ENCODE results near the gene PWWP2B. TPM values are rescaled to one million over a fixed set of nuclear protein-coding genes. Genes with fewer than 3 reads are reported as not detected.

The PWWP2B gene
- total RNA-seq (ENCODE audit: unreplicated experiment) = 7.6 TPM
- long read RNA-seq, partial matches to known transcripts = 1 of 1 reads
- long read RNA-seq, other reads (novel, unspliced or antisense) = 0 of 1 reads

DNA sequence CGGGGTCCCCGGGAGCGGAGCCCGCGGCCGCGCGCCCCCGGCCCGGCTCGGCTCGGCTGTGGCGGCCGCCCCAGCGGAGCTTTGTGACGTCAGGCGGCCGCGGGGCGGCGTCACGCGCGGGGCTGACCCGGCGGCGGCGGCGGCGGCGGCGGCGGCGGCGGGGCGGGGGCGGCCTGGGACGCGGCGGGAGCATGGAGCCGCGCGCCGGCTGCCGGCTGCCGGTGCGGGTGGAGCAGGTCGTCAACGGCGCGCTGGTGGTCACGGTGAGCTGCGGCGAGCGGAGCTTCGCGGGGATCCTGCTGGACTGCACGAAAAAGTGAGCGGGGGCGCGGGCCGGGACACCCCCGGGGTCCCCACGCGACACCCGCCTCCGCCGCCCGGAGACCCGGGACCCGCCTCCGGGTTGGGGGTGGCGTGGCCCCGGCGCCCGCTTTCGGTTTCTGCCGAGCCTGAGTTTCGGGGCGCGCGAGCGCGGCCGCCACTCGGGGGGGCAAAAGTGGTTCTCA lies at the start of gene PWWP2B:
PWWP2B (plus strand) TSS at position 165 of the 506 bp plus-strand sequence; CDS start at position 192, 27 bp downstream.
- Mint-ChIP-seq H3K27ac (ENCODE audit: unreplicated experiment) (peak within 1 kb of the TSS; percentile 70), H3K4me1 (ENCODE audit: unreplicated experiment) (peaks cover 6% of the 10 kb centered on the region), H3K27me3 (ENCODE audit: unreplicated experiment) (peaks cover 10% of the 10 kb centered on the region), H3K4me3 (ENCODE audit: unreplicated experiment) (peak within 1 kb of the TSS; percentile 84), H3K36me3 (ENCODE audit: low read depth, unreplicated experiment) (peaks cover 6% of the 10 kb centered on the region), H3K9me3 (ENCODE audit: unreplicated experiment) (no peaks in the 10 kb centered on the region)
- DNase-seq (ENCODE audit: low spot score) = peak; percentile 50
- TF ChIP-seq, protein P1, sequence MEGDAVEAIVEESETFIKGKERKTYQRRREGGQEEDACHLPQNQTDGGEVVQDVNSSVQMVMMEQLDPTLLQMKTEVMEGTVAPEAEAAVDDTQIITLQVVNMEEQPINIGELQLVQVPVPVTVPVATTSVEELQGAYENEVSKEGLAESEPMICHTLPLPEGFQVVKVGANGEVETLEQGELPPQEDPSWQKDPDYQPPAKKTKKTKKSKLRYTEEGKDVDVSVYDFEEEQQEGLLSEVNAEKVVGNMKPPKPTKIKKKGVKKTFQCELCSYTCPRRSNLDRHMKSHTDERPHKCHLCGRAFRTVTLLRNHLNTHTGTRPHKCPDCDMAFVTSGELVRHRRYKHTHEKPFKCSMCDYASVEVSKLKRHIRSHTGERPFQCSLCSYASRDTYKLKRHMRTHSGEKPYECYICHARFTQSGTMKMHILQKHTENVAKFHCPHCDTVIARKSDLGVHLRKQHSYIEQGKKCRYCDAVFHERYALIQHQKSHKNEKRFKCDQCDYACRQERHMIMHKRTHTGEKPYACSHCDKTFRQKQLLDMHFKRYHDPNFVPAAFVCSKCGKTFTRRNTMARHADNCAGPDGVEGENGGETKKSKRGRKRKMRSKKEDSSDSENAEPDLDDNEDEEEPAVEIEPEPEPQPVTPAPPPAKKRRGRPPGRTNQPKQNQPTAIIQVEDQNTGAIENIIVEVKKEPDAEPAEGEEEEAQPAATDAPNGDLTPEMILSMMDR (IDR thresholded peaks at IDR 0.05; ENCODE audit: unreplicated experiment) = no peak

DNA sequence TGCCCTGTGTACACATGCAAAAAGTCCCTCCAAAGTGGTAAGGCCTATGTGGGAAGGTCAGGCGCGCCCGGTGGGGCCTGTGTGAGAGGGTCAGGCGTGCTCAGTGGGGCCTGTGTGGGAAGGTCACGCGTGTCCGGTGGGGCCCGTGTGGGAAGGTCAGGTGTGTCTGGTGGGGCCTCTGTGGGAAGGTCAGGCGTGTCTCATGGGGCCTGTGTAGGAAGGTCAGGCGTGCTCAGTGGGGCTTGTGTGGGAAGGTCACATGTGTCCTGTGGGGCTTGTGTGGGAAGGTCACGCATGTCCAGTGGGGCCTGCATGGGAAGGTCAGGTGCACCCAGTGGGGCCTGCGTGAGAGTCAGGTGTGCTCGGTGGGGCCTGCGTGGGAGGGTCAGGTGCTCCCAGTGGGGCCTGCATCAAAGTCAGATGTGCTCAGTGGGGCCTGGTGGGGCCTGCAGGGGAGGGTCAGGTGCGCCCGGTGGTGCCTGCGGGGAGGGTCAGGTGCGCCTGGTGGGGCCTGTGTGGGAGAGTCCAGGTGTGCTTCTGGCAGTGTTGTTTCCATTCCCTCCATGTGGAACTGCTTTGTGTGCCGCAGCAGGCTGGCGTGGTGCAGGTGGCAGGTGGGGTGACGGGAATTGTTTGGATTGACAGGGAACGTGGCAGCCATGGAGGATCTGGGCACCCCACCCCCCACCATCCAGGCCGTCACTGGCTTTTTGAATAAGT lies 49.6 kb upstream of the PWWP2B start:
- H3K36me3 Mint-ChIP-seq (ENCODE audit: low read depth, unreplicated experiment) = peaks cover 17% of the 10 kb centered on the region
- peaks cover 6% of the 10 kb centered on the region for H3K27me3 Mint-ChIP-seq (ENCODE audit: unreplicated experiment)
- H3K9me3 Mint-ChIP-seq (ENCODE audit: unreplicated experiment) = no peaks in the 10 kb centered on the region
- H3K4me3 Mint-ChIP-seq (ENCODE audit: unreplicated experiment) = no peak overlapping the region
- H3K4me1 Mint-ChIP-seq (ENCODE audit: unreplicated experiment) = no peaks in the 10 kb centered on the region
- H3K27ac Mint-ChIP-seq (ENCODE audit: unreplicated experiment) = no peak overlapping the region
- TF ChIP-seq, protein P1 (IDR thresholded peaks at IDR 0.05; ENCODE audit: unreplicated experiment) = no peak
- DNase-seq (ENCODE audit: low spot score) = no peak

DNA sequence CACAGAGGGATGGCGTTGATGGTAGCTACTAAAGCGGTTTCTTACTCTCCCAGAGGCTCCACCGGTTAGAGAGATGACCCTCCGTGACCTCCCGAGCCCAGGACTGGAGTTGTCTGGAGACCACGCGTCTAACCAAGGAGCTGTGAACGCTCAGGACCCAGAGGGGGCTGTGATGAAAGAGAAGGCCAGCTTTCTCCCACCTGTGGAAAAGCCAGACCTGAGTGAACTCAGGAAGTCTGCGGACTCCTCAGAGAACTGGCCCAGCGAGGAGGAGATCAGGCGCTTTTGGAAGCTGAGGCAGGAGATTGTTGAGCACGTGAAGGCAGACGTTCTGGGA lies 49.1 kb upstream of the PWWP2B start:
- Mint-ChIP-seq H3K27me3 (ENCODE audit: unreplicated experiment) (peaks cover 6% of the 10 kb centered on the region), H3K9me3 (ENCODE audit: unreplicated experiment) (no peaks in the 10 kb centered on the region), H3K4me1 (ENCODE audit: unreplicated experiment) (peaks cover 2% of the 10 kb centered on the region), H3K36me3 (ENCODE audit: low read depth, unreplicated experiment) (peaks cover 14% of the 10 kb centered on the region), H3K27ac (ENCODE audit: unreplicated experiment) (no peak overlapping the region), H3K4me3 (ENCODE audit: unreplicated experiment) (no peak overlapping the region)
- TF ChIP-seq, protein P1 (IDR thresholded peaks at IDR 0.05; ENCODE audit: unreplicated experiment) = no peak
- no peak for DNase-seq (ENCODE audit: low spot score)

DNA sequence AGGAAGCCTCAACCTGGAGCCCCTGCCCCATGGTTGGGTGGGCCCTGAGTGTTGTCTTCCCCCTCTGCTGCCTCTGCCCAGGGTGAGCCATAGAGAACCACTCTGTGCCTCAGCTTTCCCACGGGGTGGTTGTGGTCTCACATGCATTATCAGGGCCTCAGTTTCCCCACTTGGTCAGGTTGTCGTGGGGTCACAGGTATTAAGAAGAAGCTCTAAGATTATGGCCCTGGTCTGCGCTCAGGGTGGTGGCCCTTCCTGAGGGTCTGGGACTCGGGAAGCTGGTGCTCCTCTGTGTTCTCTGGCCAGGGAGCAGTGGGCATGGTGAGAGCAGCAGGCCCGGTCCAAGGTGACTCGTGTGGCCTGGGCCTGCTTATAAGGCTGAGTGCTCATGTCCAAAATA lies 47.2 kb upstream of the PWWP2B start:
- no peaks in the 10 kb centered on the region for H3K9me3 Mint-ChIP-seq (ENCODE audit: unreplicated experiment)
- H3K36me3 Mint-ChIP-seq (ENCODE audit: low read depth, unreplicated experiment) = peaks cover 18% of the 10 kb centered on the region
- no peak overlapping the region for H3K4me3 Mint-ChIP-seq (ENCODE audit: unreplicated experiment)
- peaks cover 2% of the 10 kb centered on the region for H3K4me1 Mint-ChIP-seq (ENCODE audit: unreplicated experiment)
- H3K27ac Mint-ChIP-seq (ENCODE audit: unreplicated experiment) = no peak overlapping the region
- H3K27me3 Mint-ChIP-seq (ENCODE audit: unreplicated experiment) = peaks cover 8% of the 10 kb centered on the region
- DNase-seq (ENCODE audit: low spot score) = no peak
- TF ChIP-seq, protein P1 (IDR thresholded peaks at IDR 0.05; ENCODE audit: unreplicated experiment) = no peak

DNA sequence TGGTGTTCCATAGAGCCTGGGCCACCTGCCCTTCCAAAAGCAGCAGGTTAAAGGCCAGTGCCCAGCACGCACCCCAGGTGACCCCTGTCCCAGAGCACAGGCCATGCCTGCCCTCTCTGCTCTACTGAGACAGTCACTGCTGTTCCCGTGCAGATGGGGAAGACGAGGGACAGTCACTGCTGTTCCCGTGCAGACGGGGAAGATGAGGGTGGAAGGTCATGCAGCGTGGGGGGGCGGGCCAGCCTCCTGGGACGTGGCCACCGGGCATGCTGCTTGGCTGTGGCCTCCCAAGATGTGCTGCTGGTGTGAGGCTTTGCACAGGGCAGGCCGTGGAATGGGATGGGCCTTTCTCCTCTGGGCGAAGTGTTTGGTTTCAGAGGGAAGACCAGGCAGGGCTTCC lies 46.6 kb upstream of the PWWP2B start:
- H3K27ac Mint-ChIP-seq (ENCODE audit: unreplicated experiment) = no peak overlapping the region
- no peak for DNase-seq (ENCODE audit: low spot score)
- peaks cover 2% of the 10 kb centered on the region for H3K4me1 Mint-ChIP-seq (ENCODE audit: unreplicated experiment)

More for the DNA sequence above, 46.6 kb upstream of the PWWP2B start:
- Mint-ChIP-seq H3K9me3 (ENCODE audit: unreplicated experiment) (no peaks in the 10 kb centered on the region), H3K27me3 (ENCODE audit: unreplicated experiment) (peaks cover 8% of the 10 kb centered on the region), H3K4me3 (ENCODE audit: unreplicated experiment) (no peak overlapping the region), H3K36me3 (ENCODE audit: low read depth, unreplicated experiment) (peaks cover 18% of the 10 kb centered on the region)
- TF ChIP-seq, protein P1 (IDR thresholded peaks at IDR 0.05; ENCODE audit: unreplicated experiment) = no peak
